ENCODE results near the gene CYBRD1.
A peak's percentile ranks its signal among the peaks of the same experiment; 100 is the strongest.

Gene CYBRD1

DNA sequence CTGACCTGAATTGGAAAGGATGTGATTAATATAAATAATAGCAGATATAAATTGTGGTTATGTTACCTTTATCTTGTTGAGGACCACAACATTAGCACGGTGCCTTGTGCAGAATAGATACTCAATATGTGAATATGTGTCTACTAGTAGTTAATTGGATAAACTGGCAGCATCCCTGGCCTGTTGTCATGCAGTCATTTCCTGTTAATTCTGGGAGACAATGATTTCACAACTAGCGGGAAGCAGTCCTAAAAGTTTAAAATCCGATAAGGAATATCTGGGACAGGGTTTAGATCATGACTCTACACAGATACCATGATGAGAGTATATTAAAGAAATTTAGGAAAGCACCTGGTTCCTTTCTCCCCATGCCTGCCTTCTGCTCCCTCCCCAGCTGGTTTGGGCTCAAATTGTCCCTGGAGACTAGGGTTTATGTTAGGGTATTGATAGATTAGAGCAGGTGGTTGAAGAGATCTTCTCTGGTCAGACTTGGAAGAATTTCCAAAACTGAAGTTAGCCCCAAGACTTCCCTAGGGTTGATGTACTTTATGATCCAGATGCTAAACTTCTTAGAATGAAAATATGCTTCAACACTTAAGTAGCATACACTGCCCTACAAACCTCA, 32.8 kb downstream of the CYBRD1 start:
- no peak for DNase-seq (ENCODE audit: low read depth)

DNA sequence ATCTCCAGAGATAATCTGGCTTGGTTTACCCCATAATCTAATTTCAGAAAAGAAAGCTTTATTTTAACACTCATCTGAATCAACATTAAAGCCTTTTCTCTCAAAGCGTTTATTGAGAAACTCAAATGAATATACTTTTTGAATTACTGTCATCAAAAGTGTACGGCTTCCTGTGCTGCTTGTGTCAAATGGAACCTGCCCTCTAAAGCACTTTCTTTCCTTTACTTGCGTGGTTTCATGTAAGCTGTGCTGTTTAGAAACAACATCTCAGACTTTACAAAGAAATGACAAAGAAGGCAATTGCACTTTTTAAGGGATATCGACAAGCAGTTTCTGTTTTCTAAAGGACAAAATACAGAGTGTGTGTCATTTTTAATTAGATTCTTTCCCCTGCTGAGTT, 35.1 kb downstream of the CYBRD1 start:
- DNase-seq (ENCODE audit: low read depth), result no peak

DNA sequence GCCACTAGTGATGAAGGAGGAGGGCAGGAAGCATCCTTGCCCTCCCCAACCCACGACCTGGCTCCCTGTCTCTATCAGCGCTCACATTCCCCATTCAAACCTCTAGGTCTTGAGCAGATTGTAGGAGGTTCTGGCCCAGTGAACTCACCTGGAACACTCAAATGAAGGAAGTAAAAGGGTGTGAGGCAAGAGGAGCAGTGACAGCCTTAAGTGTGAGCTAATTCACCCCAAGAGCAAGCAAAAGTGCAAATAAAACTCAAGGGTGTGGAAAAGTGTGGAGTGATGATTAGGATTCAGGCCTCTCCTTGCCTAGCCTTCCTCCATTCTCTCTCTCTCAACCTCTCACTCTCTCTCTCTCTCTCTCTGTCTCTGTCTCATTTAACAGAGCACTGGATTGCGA, 41.0 kb downstream of the CYBRD1 start:
- DNase-seq (ENCODE audit: low read depth), result no peak

DNA sequence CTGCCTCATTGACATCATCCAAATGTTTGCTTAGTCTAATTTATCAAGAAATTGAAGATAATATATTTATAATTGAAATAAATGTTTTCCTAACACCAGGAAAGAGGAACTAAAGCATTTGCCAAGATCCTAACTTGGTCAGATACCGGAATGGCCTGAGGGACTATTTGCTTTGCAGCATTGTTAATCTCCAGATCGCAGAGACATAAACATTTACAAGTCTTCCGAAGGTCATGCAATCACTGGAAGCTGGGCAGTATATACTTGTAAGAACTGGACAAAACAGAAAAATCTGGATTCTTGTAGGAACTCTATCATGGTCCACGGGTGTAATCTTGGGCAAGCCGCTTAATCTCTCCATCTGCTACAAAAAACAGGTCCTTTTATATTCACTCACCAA, 42.2 kb downstream of the CYBRD1 start:
- no peak for DNase-seq (ENCODE audit: low read depth)

DNA sequence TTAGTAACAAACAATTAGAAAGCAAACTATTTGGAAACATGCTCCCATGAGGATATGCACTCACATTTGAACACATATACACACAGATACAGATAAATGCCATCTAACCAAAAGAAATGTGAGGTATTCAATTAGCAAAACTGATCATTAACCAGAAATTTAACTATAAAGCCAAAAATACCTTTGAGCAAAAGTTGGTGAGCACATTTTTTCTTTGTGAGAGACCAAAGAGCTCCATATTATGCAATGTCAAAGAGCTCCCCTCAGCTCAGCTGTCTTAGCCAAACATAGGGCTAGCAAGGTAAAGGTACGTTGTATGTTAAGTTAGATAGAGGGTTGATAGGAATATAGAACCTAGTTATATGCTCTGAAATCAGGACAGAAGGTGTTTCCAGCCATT, 43.8 kb downstream of the CYBRD1 start:
- no peak for DNase-seq (ENCODE audit: low read depth)

DNA sequence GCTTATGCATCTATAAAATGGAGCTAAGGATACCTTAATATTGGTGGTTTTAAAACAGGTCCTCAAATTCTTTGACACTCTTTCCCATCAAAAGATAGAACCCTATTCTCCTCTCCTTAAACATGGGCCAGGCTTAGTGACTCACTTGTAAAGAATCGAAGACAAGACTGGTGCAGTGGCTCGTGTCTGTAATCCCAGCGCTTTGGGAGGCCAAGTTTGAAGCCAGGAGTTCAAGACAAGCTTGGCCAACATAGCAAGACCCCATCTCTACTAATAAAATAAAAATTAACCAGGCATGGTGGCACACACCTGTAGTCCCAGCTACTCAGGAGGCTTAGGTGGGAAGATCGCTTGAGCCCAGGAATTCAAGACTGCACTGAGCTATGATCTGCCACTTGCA, 44.5 kb downstream of the CYBRD1 start:
- no peak for DNase-seq (ENCODE audit: low read depth)

DNA sequence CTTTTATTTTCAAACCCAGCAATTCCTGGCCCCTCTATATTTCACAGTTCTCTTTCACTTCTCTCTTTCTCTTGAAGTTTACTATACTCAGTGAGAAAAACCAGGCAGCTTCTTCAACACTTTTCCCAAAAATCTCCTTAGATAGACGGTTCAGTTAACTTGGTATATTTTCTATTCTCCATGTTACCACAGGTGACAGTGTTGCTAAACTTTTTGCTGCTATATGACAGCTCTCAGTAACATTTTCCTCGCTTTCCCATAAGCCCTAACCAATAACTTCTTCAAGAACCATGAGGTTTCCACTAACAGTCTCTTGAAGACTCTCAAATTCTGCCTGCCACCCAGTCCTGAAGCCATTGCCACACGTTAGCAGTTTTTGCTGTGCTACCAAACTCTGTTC, 45.8 kb downstream of the CYBRD1 start:
- DNase-seq (ENCODE audit: low read depth), result no peak

DNA sequence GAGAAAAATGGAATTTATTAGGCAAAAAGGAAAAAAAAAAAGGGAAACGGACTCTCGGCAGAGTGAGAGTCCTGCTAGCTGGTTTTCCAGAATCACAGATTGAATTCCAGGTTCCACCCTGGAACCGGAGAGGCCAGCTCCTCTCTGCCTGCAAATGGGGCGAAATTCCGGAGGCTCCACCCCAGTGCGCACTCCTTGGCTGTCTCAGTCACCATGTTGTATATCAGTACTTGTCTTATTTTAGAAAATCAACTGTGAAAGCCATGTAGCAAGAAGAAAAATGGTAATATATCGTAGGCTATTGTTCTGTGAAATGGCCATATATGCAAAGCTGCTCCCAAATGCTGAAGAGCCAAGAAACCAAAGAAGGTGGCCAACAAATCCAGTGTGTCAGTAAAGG, 49.4 kb downstream of the CYBRD1 start:
- no peak for DNase-seq (ENCODE audit: low read depth)

DNA sequence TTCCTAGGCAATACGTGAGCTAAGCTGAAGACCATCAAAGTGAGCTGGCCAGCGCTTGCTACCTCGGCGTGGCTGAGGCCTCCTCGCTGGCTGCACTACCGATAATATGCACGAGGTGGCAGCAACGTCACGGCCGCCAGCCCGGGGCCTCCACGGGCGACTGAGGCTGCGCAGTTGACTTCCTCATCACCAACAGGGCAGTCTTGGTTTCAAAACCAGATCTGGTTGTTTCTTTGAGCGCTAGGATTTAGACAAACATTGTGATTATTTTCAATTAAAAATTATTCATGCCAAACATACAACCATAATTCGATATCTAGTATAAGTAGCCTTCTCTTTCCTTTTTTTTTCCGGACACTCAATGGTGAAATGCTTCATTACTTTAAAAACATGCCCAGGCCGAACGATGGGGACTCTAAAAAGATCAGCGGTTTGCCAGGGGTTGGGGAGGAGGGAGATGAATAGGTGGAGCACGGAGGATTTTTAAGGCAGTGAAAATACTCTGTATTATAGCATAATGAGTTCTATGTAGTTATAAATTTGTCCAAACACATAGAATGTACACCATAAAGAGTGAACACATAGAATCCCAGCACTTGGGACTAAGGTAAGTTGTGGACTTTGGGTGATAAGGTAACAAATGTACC, 52.0 kb downstream of the CYBRD1 start:
- DNase-seq (ENCODE audit: low read depth), result no peak

DNA sequence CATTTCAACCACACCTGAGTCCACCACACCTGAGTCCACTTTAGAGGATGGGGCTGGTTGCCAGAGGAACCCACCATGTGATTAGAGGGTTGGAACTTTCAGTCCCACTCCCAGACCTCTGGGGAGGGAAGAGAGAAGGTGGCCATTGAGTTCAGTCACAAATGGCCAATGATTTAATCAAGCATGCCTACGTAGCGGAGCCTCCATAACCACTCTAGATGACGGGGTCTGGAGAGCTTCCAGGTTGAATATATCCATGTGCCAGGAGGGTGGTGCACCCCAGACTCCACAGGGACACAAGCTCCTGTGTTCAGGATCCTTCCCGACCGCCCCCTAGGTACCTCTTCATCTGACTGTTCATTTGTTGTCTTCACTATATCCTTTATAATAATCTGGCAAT, 53.3 kb downstream of the CYBRD1 start:
- DNase-seq (ENCODE audit: low read depth), result no peak

DNA sequence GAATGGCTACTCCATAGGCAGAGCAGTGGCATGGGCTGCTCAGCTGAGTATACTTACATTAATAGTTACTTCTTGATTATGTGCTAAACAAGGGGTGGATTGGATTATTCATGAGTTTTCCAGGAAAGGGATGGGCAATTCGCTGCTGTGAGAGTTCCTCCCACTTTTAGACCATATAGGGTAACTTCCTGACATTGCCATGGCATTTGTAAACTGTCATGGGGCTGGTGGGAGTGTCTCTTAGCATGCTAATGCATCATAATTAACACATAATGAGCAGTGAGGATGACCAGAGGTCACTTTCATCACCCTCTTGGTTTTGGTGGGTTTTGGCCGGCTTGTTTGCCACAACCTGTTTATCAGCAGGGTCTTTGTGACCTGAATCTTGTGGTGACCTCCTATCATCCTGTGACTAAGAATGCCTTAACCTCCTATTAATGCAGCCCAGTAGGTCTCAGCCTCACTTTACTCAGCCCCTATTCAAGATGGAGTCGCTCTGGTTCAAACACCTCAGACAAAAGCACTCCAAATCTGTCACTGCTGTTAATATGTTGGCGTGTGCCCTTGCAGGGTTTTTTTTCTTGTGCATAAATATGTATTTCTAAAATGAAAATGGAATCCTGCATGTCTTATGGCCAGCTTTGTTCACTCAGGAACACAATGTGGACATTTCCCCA, 56.0 kb downstream of the CYBRD1 start:
- DNase-seq (ENCODE audit: low read depth), result no peak

DNA sequence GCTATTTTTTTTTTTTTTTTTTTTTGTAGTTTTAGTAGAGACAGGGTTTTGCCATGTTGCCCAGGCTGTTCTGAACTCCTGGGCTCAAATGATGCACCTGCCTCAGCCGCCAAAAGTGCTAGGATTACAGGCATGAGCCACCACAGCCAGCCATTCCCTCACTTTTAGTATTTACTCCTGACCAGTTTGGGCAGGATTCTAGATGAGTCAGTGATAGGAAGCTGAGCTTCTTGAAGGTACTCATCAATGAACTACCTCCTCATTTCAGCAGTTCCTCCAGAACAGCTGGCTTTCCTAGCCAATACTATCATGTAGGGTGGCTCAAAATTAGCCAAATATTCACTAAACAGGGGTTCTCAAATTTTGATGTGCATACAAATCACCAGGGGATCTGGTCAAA, 57.2 kb downstream of the CYBRD1 start:
- DNase-seq (ENCODE audit: low read depth), result no peak

DNA sequence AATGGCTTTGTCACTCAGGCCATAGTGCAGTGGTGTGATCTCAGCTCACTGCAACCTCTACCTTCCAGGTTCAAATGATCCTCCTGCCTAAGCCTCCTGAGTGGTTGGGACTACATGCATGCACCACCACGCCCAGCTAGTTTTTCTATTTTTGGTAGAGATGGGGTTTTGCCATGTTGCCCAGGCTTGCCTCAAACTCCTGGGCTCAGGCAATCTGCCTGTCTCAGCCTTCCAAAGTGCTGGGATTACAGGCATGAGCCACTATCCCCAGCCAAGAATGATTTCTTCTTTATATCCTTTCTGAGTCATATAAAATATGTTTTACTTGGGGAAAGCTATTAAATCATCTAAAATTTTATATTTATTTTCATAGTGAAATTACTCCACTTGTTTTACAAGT, 61.3 kb downstream of the CYBRD1 start:
- no peak for DNase-seq (ENCODE audit: low read depth)

DNA sequence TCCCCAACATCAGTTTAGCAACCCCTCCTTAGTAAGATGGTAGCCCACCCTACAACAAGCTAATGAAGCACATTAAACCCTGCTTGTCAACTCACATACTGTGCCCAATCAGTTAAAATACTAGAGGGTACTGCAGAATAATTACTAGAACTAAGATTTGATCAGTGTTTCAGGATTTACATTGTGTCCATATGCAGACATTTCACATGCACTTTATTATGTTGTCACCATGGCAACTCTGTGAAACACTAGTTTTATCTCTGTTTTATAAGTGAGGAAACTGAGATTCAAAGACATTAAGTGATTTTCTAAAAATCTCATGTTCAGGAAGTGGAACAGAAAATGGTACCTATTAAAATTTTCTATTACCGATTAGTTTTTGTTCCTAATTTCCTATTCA, 61.7 kb downstream of the CYBRD1 start:
- no peak for DNase-seq (ENCODE audit: low read depth)

DNA sequence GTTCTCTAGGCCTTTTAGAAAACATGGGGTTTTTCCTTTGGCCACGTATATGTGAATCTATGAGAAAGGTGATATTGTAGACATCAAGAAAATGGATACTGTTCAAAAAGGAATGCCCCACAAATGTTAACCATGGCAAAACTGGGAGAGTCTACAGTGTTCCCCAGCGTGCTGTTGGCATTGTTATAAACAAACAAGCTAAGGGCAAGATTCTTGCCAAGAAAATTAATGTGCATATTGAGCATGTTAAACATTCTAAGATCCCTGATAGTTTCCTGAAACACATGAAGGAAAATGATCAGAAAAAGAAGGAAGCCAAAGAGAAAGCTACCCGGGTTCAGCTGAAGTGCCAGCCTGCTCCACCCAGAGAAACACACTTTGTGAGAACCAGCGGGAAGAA, 64.9 kb downstream of the CYBRD1 start:
- no peak for DNase-seq (ENCODE audit: low read depth)

DNA sequence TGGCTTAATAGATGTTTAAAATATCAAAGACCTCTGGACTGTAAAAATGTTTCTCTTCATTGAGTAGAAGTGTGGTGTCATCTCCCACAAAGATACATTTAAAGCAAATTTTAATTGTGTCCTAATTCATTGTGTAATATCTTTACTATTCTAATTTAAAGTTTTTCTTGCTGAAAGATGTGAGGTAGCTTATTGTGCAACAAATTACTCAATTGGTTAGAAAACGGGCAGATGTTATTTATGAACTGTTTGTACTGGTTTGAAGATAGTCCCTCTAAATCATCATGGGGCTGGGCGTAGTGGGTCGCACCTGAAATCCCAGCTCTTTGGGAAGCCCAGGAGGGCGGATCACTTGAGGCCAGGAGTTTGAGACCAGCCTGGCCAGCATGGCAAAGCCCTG, 65.3 kb downstream of the CYBRD1 start:
- no peak for DNase-seq (ENCODE audit: low read depth)

DNA sequence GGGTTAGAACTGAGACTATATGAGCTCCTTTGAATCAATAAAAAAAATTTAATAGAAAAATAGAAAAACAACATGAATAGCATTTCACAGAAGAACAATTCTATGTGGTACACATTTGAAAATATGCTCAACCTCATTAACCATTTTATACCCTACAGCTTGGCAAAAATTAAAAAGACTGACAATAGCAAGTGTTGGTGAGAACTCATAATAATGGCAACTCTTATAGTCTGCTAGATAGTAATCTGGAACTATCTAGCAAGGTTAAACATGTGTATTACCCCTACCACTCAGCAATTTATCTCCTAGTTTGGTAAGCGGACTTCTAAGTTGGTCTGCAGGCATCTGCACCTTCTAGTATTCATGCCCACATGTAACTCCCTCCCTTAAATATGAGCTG, 67.8 kb downstream of the CYBRD1 start:
- DNase-seq (ENCODE audit: low read depth), result no peak

DNA sequence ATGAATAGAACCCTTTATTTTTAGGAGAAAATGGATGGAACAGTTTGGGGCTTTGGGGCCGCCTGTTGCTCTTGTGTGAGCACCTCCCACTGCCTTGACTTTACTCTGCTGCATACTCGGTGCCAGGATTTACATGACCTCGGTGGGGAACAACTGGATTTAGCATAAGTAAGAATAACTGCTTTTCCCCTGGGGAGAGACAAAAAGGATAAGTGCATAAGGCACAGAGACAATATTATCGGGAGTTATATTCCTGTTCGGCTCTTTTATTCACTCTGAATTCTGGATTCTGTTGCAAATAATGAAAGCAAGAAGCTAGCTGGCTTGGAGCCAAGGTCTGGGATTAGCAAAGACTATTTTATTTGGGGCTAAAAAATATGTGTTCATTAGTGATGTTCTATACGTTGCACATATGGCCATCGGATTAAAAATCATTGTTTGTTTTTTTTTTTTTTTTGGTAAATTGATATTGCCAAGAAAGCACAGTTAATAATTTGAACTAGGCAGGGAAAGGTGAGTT, 69.8 kb downstream of the CYBRD1 start:
- DNase-seq (ENCODE audit: low read depth), result no peak

DNA sequence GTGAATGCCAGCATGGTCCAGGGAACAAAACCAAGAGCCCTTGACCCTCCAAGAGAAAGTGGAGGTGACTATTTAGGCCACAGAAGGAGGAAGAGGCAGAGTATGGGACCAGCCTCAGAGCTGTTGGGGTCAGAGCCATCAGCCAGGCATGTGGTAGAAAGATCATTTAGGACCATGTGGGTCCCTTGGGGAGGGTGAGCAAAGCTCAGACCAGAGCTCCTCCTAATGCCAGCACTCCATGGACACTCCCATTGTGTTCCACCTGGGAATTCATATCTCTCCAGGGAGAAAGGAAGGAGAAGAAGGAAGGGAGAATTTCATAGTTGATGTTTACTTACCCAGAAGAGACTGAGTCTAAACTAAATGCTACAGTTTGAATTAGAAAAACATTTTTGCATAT, 73.2 kb downstream of the CYBRD1 start:
- no peak for DNase-seq (ENCODE audit: low read depth)

DNA sequence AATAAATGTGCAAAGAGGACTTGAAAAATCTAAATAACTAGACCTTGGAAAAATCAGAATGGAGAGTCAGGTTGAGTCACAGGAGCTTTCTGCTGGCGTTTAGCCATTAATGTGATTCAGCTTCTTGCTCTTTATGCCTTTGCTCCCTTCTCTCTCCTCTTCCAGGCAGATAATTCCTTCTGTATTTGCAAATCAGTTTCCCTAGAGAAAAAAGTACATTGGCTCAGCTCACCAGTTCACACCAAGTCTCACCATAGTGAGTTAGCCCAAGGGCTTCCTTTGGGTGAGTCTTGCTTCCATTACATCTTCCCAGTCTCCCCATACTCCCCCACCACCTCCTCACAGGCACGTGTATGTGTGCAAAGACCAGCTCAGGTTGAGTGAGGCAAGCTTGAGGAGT, 73.6 kb downstream of the CYBRD1 start:
- peak; percentile 47 for DNase-seq (ENCODE audit: low read depth)

DNA sequence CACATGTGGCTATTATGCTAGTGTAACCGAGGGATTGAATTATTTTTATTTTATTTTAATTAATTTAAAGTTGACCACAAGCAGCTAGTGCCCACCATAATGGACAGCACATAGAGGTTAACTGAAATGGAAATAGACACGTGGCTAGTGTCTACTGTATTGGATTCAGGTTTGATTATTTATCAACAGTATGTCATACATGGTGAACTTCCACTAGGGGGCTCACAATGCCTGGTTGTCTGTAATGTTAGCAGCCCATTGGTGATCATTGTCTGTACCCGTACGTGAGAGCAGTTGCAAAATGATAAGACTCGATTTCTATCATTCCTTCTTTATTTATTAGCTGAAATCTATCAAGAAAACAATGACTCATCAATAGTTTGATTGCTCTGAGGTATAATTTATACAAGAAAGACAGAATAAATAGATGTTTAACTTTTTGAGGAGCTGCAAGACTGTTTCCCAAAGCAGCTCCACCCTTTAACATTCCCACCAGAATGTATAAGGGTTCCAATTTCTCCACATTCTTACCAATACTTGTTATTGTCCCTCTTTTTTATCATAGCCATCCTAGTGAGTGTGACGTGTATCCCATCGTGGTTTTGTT, 76.5 kb downstream of the CYBRD1 start:
- DNase-seq (ENCODE audit: low read depth), result no peak

DNA sequence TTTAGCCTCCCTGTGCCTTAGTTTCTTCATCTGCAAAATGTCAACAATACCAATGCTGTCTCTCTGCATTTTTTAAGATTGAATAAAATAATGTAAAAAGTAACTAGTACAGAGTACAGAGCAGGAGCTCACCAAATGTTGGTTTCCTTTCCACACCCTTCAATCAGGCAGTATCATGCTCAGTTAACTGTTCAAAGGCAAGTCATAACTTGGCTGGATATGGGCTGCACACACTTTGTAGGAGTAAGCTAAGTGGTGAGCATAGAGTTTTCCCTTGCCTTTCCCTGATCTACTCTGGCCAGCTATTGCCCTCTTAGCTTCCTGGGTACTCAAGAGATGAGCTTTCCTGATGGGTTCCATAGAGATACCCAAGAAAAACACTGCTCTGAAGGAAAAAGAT, 77.9 kb downstream of the CYBRD1 start:
- DNase-seq (ENCODE audit: low read depth), result no peak

DNA sequence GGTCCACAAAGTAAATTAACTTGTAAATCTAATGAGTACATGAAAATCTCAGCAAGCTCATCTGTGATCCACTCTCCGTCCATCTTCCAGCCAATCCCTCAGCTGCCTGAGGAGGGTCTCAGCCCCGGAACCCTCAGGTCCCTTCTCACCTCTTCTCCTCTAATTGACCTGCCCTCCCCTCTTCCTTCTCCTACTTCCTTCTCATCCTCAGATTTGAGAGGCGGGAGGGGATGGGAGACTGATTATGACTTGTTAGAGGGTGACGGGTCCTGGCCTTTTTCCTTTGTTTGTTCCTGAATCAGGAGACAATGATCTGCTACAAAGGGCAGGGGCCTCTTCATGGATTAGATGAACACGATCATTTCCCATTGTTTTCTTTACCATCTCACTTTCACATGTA, 80.1 kb downstream of the CYBRD1 start:
- no peak for DNase-seq (ENCODE audit: low read depth)

Measured in HS-27A (cell line).